ENCODE data around the gene UCN. TPM values are rescaled to one million over a fixed set of nuclear protein-coding genes. Genes with fewer than 3 reads are reported as not detected.

UCN gene
- polyA plus RNA-seq, 1 donor: 2.5 TPM

DNA sequence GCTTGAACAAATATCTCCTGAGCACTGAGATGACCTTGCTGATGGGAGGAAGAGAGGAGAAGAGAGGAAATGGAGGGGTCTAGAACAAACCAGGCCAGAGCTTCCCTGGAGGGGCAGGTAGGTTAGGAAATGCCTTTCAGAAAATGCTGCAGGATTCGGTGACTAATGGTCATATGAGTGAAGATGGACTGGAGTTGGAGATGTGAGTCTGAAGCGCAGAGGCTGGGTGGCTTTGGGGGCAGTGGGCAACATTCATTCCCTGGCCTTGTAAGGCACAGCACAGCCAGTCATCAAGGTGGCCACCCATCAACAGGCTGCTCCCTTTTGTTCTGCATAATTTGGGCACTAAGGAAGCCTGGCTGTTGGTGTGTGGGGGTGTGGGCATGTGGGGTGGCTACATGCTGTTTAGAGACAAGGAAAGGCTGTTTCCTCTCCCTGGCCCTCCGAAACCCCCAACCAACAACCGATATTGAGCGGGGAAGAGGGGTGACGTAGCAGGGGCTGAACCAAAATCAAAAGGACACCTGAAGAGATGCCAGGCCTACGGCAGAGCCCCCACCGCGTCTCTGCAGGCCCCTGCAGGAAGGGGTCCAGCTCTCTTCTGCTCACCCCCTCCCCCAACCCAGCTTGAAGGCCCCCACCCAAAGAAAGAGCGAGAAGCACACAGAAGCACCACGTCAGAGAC, 46.9 kb downstream of the UCN start:
- no peak for DNase-seq

DNA sequence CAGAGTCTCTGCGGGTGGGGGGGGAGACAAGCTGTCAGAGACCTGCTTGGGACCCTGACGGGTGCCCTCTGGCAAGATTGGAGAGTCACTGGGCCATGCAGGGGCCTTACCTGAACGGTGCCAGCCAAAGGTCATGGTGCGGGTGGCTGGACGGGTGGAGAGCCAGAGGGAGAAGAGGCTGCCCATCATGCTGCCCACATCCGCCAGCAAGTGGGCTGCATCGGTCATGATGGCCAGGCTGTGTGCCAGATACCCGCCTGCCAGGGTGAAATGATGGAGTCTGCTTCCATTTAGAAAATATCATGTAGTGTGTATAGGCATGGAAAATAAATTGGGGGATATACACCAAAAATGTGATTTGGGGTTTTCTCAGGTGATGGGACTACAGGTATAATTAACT, 50.2 kb downstream of the UCN start:
- DNase-seq: no peak

Other genes starting within 250 kb of the UCN start
- 202 TPM for gene OST4, start 236.8 kb downstream of the UCN start, polyA plus RNA-seq (ENCODE audit: insufficient read length)
- 66.7 TPM for gene EMILIN1, start 229.8 kb downstream of the UCN start, polyA plus RNA-seq (ENCODE audit: insufficient read length)
- 1.5 TPM for gene KHK, start 221.7 kb downstream of the UCN start, polyA plus RNA-seq (ENCODE audit: insufficient read length)
- gene CGREF1, start 189.3 kb downstream of the UCN start, polyA plus RNA-seq (ENCODE audit: insufficient read length): 0.75 TPM
- gene ABHD1, start 184.6 kb downstream of the UCN start, polyA plus RNA-seq (ENCODE audit: insufficient read length): 0.18 TPM
- gene PREB, start 173.8 kb downstream of the UCN start, polyA plus RNA-seq (ENCODE audit: insufficient read length): 35.1 TPM
- not detected for gene PRR30, start 169.0 kb downstream of the UCN start, polyA plus RNA-seq (ENCODE audit: insufficient read length)
- gene TCF23, start 159.4 kb downstream of the UCN start, polyA plus RNA-seq (ENCODE audit: insufficient read length): 0.17 TPM
- gene ATRAID, start 96.4 kb downstream of the UCN start, polyA plus RNA-seq (ENCODE audit: insufficient read length): 83.7 TPM
- gene SLC5A6, start 96.2 kb downstream of the UCN start, polyA plus RNA-seq (ENCODE audit: insufficient read length): 18.6 TPM
- gene CAD, start 91.1 kb downstream of the UCN start, polyA plus RNA-seq (ENCODE audit: insufficient read length): 28.0 TPM
- 2.8 TPM for gene SLC30A3, start 45.4 kb downstream of the UCN start, polyA plus RNA-seq (ENCODE audit: insufficient read length)
- 0.34 TPM for gene DNAJC5G, start 33.0 kb downstream of the UCN start, polyA plus RNA-seq (ENCODE audit: insufficient read length)
- gene TRIM54, start 26.0 kb downstream of the UCN start, polyA plus RNA-seq (ENCODE audit: insufficient read length): 128 TPM
- gene MPV17, start 14.7 kb upstream of the UCN start, polyA plus RNA-seq (ENCODE audit: insufficient read length): 46.8 TPM
- 32.5 TPM for gene GTF3C2, start 48.3 kb upstream of the UCN start, polyA plus RNA-seq (ENCODE audit: insufficient read length)
- gene EIF2B4, start 61.9 kb upstream of the UCN start, polyA plus RNA-seq (ENCODE audit: insufficient read length): 34.4 TPM
- 75.0 TPM for gene SNX17, start 62.2 kb upstream of the UCN start, polyA plus RNA-seq (ENCODE audit: insufficient read length)
- 15.4 TPM for gene ZNF513, start 72.3 kb upstream of the UCN start, polyA plus RNA-seq (ENCODE audit: insufficient read length)
- 57.8 TPM for gene PPM1G, start 101.1 kb upstream of the UCN start, polyA plus RNA-seq (ENCODE audit: insufficient read length)
- gene NRBP1, start 120.2 kb upstream of the UCN start, polyA plus RNA-seq (ENCODE audit: insufficient read length): 115 TPM
- gene KRTCAP3, start 133.9 kb upstream of the UCN start, polyA plus RNA-seq (ENCODE audit: insufficient read length): 1.4 TPM
- 27.5 TPM for gene IFT172, start 181.3 kb upstream of the UCN start, polyA plus RNA-seq (ENCODE audit: insufficient read length)
- gene FNDC4, start 186.8 kb upstream of the UCN start, polyA plus RNA-seq (ENCODE audit: insufficient read length): 8.2 TPM
- 0.22 TPM for gene GCKR, start 188.4 kb upstream of the UCN start, polyA plus RNA-seq (ENCODE audit: insufficient read length)

All from hindlimb muscle (tissue), 1 donor.